HG02678 (cell line): Measurements from ENCODE around the gene GRK5.

Source experiments
- ATAC-seq: cut with Tn5 transposase; IDR thresholded peaks from one replicate; pipeline ENCODE4 v1.9.1; 2021; ENCODE audit warnings: mild to moderate bottlenecking, moderate library complexity; ENCODE audit not compliant: unreplicated experiment

GRK5 gene

GRCh38 chr10:119314061-119314460, 106.7 kb downstream of the GRK5 start:
- ATAC-seq = no peak

GRCh38 chr10:119314486-119314885, 107.1 kb downstream of the GRK5 start:
- ATAC-seq = no peak

GRCh38 chr10:119315128-119316001, 108.0 kb downstream of the GRK5 start:
- peak; percentile 54 for ATAC-seq

GRCh38 chr10:119316002-119316358, 108.6 kb downstream of the GRK5 start:
- ATAC-seq = no peak

GRCh38 chr10:119316729-119317097, 109.3 kb downstream of the GRK5 start:
- no peak for ATAC-seq

GRCh38 chr10:119318411-119319160, 111.2 kb downstream of the GRK5 start:
- ATAC-seq = no peak

GRCh38 chr10:119319161-119319919, 112.0 kb downstream of the GRK5 start:
- ATAC-seq = no peak

- no peak for ATAC-seq
Measured at GRCh38 chr10:119319920-119320258, 112.5 kb downstream of the GRK5 start.

- no peak for ATAC-seq
Measured at GRCh38 chr10:119320981-119321380, 113.6 kb downstream of the GRK5 start.

GRCh38 chr10:119323085-119324016, 116.0 kb downstream of the GRK5 start:
- no peak for ATAC-seq

- no peak for ATAC-seq
Measured at GRCh38 chr10:119325131-119325530, 117.8 kb downstream of the GRK5 start.

GRCh38 chr10:119326167-119326566, 118.8 kb downstream of the GRK5 start:
- ATAC-seq = no peak

GRCh38 chr10:119327096-119327745, 119.8 kb downstream of the GRK5 start:
- ATAC-seq = no peak

- no peak for ATAC-seq
Measured at GRCh38 chr10:119328223-119328622, 120.9 kb downstream of the GRK5 start.

- no peak for ATAC-seq
Measured at GRCh38 chr10:119330342-119330741, 123.0 kb downstream of the GRK5 start.

- no peak for ATAC-seq
Measured at GRCh38 chr10:119331061-119331460, 123.7 kb downstream of the GRK5 start.

GRCh38 chr10:119333146-119333792, 125.9 kb downstream of the GRK5 start:
- ATAC-seq = no peak

- ATAC-seq = no peak
Measured at GRCh38 chr10:119335671-119336353, 128.4 kb downstream of the GRK5 start.

GRCh38 chr10:119336599-119336998, 129.2 kb downstream of the GRK5 start:
- ATAC-seq = no peak
